ENCODE data around the gene ABCD4. TPM values are rescaled to one million over a fixed set of nuclear protein-coding genes. Genes with fewer than 3 reads are reported as not detected.

ABCD4 gene
- total and polyA plus RNA-seq, 2 of the 4 experiments (the other 2 are of a cell fraction) = 12.2 to 20.4 TPM

DNA sequence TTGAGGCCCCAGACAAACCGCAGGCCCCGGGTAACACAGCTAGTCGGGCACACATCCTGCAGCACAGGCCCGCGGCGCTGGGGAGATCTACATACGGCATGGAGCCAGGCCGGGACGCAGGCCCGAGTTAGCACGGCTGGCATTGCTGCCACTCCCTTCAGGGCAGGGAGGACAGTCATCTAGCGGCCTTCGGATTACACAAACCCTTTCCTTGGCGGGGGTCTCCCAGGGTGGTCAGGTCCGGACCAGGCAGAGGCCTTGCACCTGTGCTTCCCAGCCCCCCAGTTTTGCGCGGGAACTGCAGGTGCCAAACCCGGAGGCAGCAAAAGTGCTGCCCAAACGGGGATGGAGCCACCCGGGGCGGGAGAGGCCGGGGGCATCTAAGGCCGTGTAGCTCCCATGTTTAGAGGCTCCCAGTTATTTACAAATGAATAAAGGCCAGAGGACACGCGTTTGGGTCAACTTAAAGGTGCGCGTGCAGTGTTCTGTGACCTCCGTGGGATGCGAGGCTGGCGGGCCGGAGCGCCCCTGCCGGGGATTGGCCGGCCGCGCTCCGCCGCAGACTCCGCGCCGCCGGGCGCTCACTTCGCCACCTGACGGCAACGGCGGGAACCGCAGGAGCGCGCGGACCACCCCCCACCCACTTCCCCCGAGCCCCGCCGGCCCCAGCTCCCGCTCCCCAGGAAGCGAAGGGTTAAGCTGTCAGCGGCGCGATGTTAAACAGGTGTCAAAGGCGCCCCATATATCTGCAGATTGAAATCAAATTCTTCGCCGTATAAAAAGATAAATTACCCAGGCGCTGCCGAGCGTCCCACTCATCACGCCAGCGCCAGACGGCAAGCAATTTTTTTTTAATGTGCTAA lies 45.4 kb downstream of the ABCD4 start:
- Histone ChIP-seq H3K27ac (ENCODE audit: insufficient read depth, low read length) (no peak overlapping the region), H2AK9ac (replicated peaks; ENCODE audit: low read depth, low read length, poor library complexity) (peak overlapping the region; percentile 16), H3K79me1 (ENCODE audit: low read depth in 1 of 2, low read length in 2 of 2) (no peaks in the 10 kb centered on the region), H3K9me3 (ENCODE audit: control insufficient read depth, insufficient read depth, low read length) (no peaks in the 10 kb centered on the region), H3K4me2 (ENCODE audit: low read depth, low read length) (peak overlapping the region; percentile 76), H3K56ac (ENCODE audit: extremely low read depth, insufficient read depth, low read length) (no peak overlapping the region), H3K14ac (replicated peaks; ENCODE audit: low read depth, low read length) (no peak overlapping the region), H3K4ac (ENCODE audit: low read depth, low read length) (no peak overlapping the region), H2BK120ac (ENCODE audit: low read depth, low read length) (no peak overlapping the region), H4K20me1 (ENCODE audit: insufficient read depth, low read length) (no peaks in the 10 kb centered on the region), H3K36me3 (ENCODE audit: control insufficient read depth, insufficient read depth, low read length) (no peaks in the 10 kb centered on the region), H4K8ac (ENCODE audit: low read depth in 2 of 2, low read length in 2 of 2) (no peak overlapping the region), H2AFZ (replicated peaks; ENCODE audit: low read length, poor library complexity) (peak overlapping the region; percentile 74), H4K5ac (ENCODE audit: low read depth, low read length) (no peak overlapping the region), H2BK5ac (ENCODE audit: low read depth, low read length, poor library complexity, severe bottlenecking) (no peak overlapping the region), H2BK20ac (ENCODE audit: low read depth, low read length) (no peak overlapping the region), H3K4me3 (ENCODE audit: insufficient read depth, low read depth, low read length) (peak overlapping the region; percentile 50), H4K91ac (ENCODE audit: insufficient read depth, low read depth, low read length) (no peak overlapping the region), H3K27me3 (ENCODE audit: control insufficient read depth, insufficient read depth, low read length) (peaks cover 56% of the 10 kb centered on the region), H3K9ac (ENCODE audit: low read depth, low read length) (no peak overlapping the region), H3K18ac (ENCODE audit: low read depth, low read length) (no peak overlapping the region), H3K23ac (ENCODE audit: low read depth, low read length) (no peak overlapping the region), H3K9me1 (ENCODE audit: insufficient read depth, low read length) (no peaks in the 10 kb centered on the region), H2AK5ac (ENCODE audit: low read depth, low read length) (no peak overlapping the region), H2BK15ac (ENCODE audit: low read depth, low read length) (no peak overlapping the region), H3K4me1 (ENCODE audit: control insufficient read depth, insufficient read depth, low read length) (no peaks in the 10 kb centered on the region)
- no TSS peak for BruUV-seq (replicated peaks)
- in situ Hi-C loops (cut with MboI; ENCODE audit: low sequenced_read_pairs) (no loop called here), intact Hi-C loops (cut with micrococcal nuclease) (loop anchor here (1.0 kb wide), 1 partner anchor 146 kb away; no protein-coding TSS in a partner anchor), dilution Hi-C loops (cut with HindIII; ENCODE audit: low sequenced_read_pairs, unreplicated experiment) (no loop called here)
- CTCF ChIA-PET = interaction anchor here (0.6 to 1.3 kb wide), 6 partner anchors 9 to 1047 kb away, joined by 3 to 9 read pairs (median 4); no protein-coding TSS in a partner anchor
- POLR2A ChIA-PET (ENCODE audit: unreplicated experiment) = interaction anchor here (0.6 kb wide), 1 partner anchor 32 kb away, joined by 4 read pairs; no protein-coding TSS in a partner anchor
- ATAC-seq (ENCODE audit: low read depth) = peak; percentile 98
- peak; percentile 8 for DNase-seq
- 9% methylated on average over 16 of the region's 68 CpGs; no CpG with 5 or more reads in 1 of the 2 experiments for WGBS, 2 experiments (ENCODE audit: extremely low coverage in 2 of 2, insufficient read length in 1 of 2)
- TF ChIP-seq, protein P1, sequence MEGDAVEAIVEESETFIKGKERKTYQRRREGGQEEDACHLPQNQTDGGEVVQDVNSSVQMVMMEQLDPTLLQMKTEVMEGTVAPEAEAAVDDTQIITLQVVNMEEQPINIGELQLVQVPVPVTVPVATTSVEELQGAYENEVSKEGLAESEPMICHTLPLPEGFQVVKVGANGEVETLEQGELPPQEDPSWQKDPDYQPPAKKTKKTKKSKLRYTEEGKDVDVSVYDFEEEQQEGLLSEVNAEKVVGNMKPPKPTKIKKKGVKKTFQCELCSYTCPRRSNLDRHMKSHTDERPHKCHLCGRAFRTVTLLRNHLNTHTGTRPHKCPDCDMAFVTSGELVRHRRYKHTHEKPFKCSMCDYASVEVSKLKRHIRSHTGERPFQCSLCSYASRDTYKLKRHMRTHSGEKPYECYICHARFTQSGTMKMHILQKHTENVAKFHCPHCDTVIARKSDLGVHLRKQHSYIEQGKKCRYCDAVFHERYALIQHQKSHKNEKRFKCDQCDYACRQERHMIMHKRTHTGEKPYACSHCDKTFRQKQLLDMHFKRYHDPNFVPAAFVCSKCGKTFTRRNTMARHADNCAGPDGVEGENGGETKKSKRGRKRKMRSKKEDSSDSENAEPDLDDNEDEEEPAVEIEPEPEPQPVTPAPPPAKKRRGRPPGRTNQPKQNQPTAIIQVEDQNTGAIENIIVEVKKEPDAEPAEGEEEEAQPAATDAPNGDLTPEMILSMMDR (conservative IDR thresholded peaks at IDR 0.05; ENCODE audit: low read depth, low read length) = peak; percentile 89
- TF ChIP-seq NFE2L2 (IDR thresholded peaks at IDR 0.05; ENCODE audit: low read depth, low read length) (no peak), SMC3 (IDR thresholded peaks at IDR 0.05; ENCODE audit: low read depth, low read length) (peak; percentile 41; the same call in 1 of the 2 replicates), RCOR1 (IDR thresholded peaks at IDR 0.05; ENCODE audit: insufficient replicate concordance, low read length) (peak; percentile 32), RAD21 (IDR thresholded peaks at IDR 0.05; ENCODE audit: low read length) (peak; percentile 47), MXI1 (IDR thresholded peaks at IDR 0.05; ENCODE audit: borderline replicate concordance, low read depth, low read length) (no peak), CEBPB (IDR thresholded peaks at IDR 0.05; ENCODE audit: low read depth, low read length) (no peak), POLR2A (IDR thresholded peaks at IDR 0.05; ENCODE audit: low read depth, low read length) (no peak), ELK1 (IDR thresholded peaks at IDR 0.05; ENCODE audit: borderline replicate concordance, low read depth, low read length) (no peak)

Data from IMR-90 (cell line).